Measurements from ENCODE around the gene LRRC14B. TPM values are rescaled to one million over a fixed set of nuclear protein-coding genes. Genes with fewer than 3 reads are reported as not detected.
"Not testable (repeated sequence)": the region's sequence is repeated elsewhere in the genome, so short reads cannot be mapped to it uniquely, and the experiment has no call there.

Gene LRRC14B
- total RNA-seq, 1 experiment from 2014 or later: not detected

- Histone ChIP-seq H3K4me1 (ENCODE audit: insufficient read depth, low read length) (peaks cover 38% of the 10 kb centered on the region), H3K4me3 (ENCODE audit: low read length) (peak within 1 kb of the TSS; percentile 93), H3K9ac (ENCODE audit: low read length) (peak within 1 kb of the TSS; percentile 99), H4K20me1 (ENCODE audit: low read length) (peaks cover 38% of the 10 kb centered on the region), H3K4me2 (ENCODE audit: low read length) (peak within 1 kb of the TSS; percentile 95), H3K27ac (ENCODE audit: low read length) (peak within 1 kb of the TSS; percentile 66), H2AFZ (ENCODE audit: low read length) (peak within 1 kb of the TSS; percentile 78), H3K79me2 (ENCODE audit: low read length) (peaks cover 76% of the 10 kb centered on the region)
- DNase-seq: peak; percentile 95
- H3K9me2 ChIP-seq (replicated peaks; ENCODE audit: low read length); H3F3A ChIP-seq (ENCODE audit: low read length, unreplicated experiment); H3K27me3 ChIP-seq (ENCODE audit: low read length); H3K36me3 ChIP-seq (ENCODE audit: low read depth, low read length); intact Hi-C loops (cut with micrococcal nuclease); H3K9me3 ChIP-seq (ENCODE audit: low read length): not testable (repeated sequence)
- TF ChIP-seq CTCF (conservative IDR thresholded peaks at IDR 0.05; ENCODE audit: low read depth, low read length): peak; percentile 58
- ChIA-PET CTCF (interaction anchor here (0.7 to 1.9 kb wide), 2 partner anchors 29 to 53 kb away, joined by 3 to 12 read pairs; no protein-coding TSS in a partner anchor), POLR2A (ENCODE audit: unreplicated experiment) (interaction anchor here (0.6 to 1.0 kb wide), 2 partner anchors 53 to 164 kb away, joined by 3 to 11 read pairs; partner anchors contain the start of gene PDCD6)
- BruUV-seq (replicated peaks): TSS peak; percentile 54
- ATAC-seq: peak; percentile 68
These were observed 26.5 kb downstream of the LRRC14B start, which contains the start of the genes CCDC127 and SDHA for GRCh38 chr5:217494-218456. Gene CCDC127 (minus strand): TSS chr5:218153. CDS start chr5:216849, 1,304 bp downstream. Gene SDHA (plus strand): TSS chr5:218320. CDS start chr5:218356, 36 bp downstream.

- H3K27ac ChIP-seq (ENCODE audit: low read length): peak overlapping the region; percentile 66
- peak overlapping the region; percentile 95 for H3K4me2 ChIP-seq (ENCODE audit: low read length)
- intact Hi-C loops (cut with micrococcal nuclease): no loop called here
- BruUV-seq (replicated peaks): no TSS peak
- peaks cover 82% of the 10 kb centered on the region for H3K79me2 ChIP-seq (ENCODE audit: low read length)
- H3K9ac ChIP-seq (ENCODE audit: low read length): peak overlapping the region; percentile 99
- H3K9me3 ChIP-seq (ENCODE audit: low read length): no peaks in the 10 kb centered on the region
- DNase-seq (peak; percentile 32), ATAC-seq (peak; percentile 50)
- no peaks in the 10 kb centered on the region for H3F3A ChIP-seq (ENCODE audit: low read length, unreplicated experiment)
- peaks cover 43% of the 10 kb centered on the region for H4K20me1 ChIP-seq (ENCODE audit: low read length)
- H3K4me1 ChIP-seq (ENCODE audit: insufficient read depth, low read length): peaks cover 43% of the 10 kb centered on the region
- ChIA-PET POLR2A (ENCODE audit: unreplicated experiment) (interaction anchor here (0.6 to 1.0 kb wide), 3 partner anchors 52 to 165 kb away, joined by 3 to 11 read pairs (median 3); partner anchors contain the start of gene PDCD6), CTCF (interaction anchor here (0.7 to 1.9 kb wide), 2 partner anchors 30 to 52 kb away, joined by 3 to 12 read pairs; no protein-coding TSS in a partner anchor)
- TF ChIP-seq EZH2 (IDR thresholded peaks at IDR 0.05; ENCODE audit: low read length, unreplicated experiment) (no peak), CTCF (conservative IDR thresholded peaks at IDR 0.05; ENCODE audit: low read depth, low read length) (no peak), EZH2phosphoT487 (IDR thresholded peaks at IDR 0.05; ENCODE audit: borderline replicate concordance, low read length) (no peak)
- H3K9me2 ChIP-seq (replicated peaks; ENCODE audit: low read length): no peaks in the 10 kb centered on the region
- no peaks in the 10 kb centered on the region for H3K27me3 ChIP-seq (ENCODE audit: low read length)
- peak overlapping the region; percentile 46 for H2AFZ ChIP-seq (ENCODE audit: low read length)
- peaks cover 6% of the 10 kb centered on the region for H3K36me3 ChIP-seq (ENCODE audit: low read depth, low read length)
- H3K4me3 ChIP-seq (ENCODE audit: low read length): peak overlapping the region; percentile 93
These were observed 27.4 kb downstream of the LRRC14B start for GRCh38 chr5:218457-219291.

Data from PC-3 (cell line).